ENCODE results near the gene NLGN1. TPM values are rescaled to one million over a fixed set of nuclear protein-coding genes. Genes with fewer than 3 reads are reported as not detected.
"Not testable (repeated sequence)": the region's sequence is repeated elsewhere in the genome, so short reads cannot be mapped to it uniquely, and the experiment has no call there.

The NLGN1 gene
- total and polyA plus RNA-seq, 9 of the 15 experiments (the other 6 are each of a cell fraction or from before 2014, with no cell fraction given), result under 0.01 to 0.01 TPM; not detected in 7

GRCh38 chr3:173594881-173595280, 197.3 kb downstream of the NLGN1 start:
- H3K36me3 ChIP-seq (ENCODE audit: control insufficient read depth, insufficient read depth, low read length); H3K79me2 ChIP-seq (ENCODE audit: control insufficient read depth, insufficient read depth, low read length); H3K27ac ChIP-seq (ENCODE audit: extremely low read depth, low read depth, low read length); H3K9me3 ChIP-seq (replicated peaks; ENCODE audit: control insufficient read depth, insufficient read depth, low read depth, low read length); ATAC-seq; POLR2A ChIA-PET; DNase-seq (ENCODE audit: extremely low read depth in 1 of 4, low spot score in 3 of 4); intact Hi-C loops (cut with micrococcal nuclease); BruUV-seq (replicated peaks); H4K20me1 ChIP-seq (replicated peaks; ENCODE audit: control insufficient read depth, insufficient read depth, low read length); H3K4me2 ChIP-seq (ENCODE audit: insufficient read depth, low read length); H3K4me1 ChIP-seq (replicated peaks in 1 of 2; ENCODE audit: control insufficient read depth in 2 of 2, insufficient read depth in 2 of 2, low read length in 2 of 2); H3K9ac ChIP-seq (ENCODE audit: insufficient read depth in 1 of 2, low read depth in 2 of 2, low read length in 2 of 2); H3K27me3 ChIP-seq (ENCODE audit: control insufficient read depth in 2 of 2, insufficient read depth in 2 of 2, low read length in 2 of 2); H2AFZ ChIP-seq (ENCODE audit: low read depth, low read length); FAIRE-seq; CTCF ChIA-PET (ENCODE audit: low intra/inter-chr PET ratio); H3K9me1 ChIP-seq (ENCODE audit: control insufficient read depth, insufficient read depth, low read length); in situ Hi-C loops (cut with MboI); H3K4me3 ChIP-seq: not testable (repeated sequence)
- 0% methylated on average over 3 of the region's 3 CpGs for WGBS (ENCODE audit: insufficient coverage, low coverage, missing lambda C conversion rate)

DNA sequence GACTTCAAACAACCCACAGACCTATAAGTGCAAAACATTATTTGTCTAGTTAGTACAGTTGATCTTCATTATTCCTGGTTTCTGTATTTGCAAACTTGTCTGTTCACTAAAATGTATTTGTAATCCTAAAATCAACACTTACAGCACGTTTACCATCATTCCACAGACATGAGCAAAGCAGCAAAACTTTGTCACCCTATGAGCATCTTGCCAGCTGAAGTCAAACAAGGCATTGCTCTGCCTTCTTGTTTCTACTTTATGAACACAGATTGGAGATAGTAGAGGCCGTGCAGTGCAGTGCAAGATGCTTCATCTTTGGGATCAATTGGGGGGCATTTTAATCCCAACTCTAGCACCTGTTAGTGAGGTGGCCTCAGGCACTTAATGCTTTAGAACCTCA, 202.1 kb downstream of the NLGN1 start:
- H3K9me1 ChIP-seq (ENCODE audit: control insufficient read depth, insufficient read depth, low read length), result no peaks in the 10 kb centered on the region
- no peak overlapping the region for H3K9ac ChIP-seq (ENCODE audit: insufficient read depth in 1 of 2, low read depth in 2 of 2, low read length in 2 of 2)
- no peak overlapping the region for H3K4me3 ChIP-seq
- POLR2A ChIA-PET, result no interaction called here
- H3K79me2 ChIP-seq (ENCODE audit: control insufficient read depth, insufficient read depth, low read length), result no peaks in the 10 kb centered on the region
- no TSS peak for BruUV-seq (replicated peaks)
- intact Hi-C loops (cut with micrococcal nuclease) (no loop called here), in situ Hi-C loops (cut with MboI) (no loop called here)
- no peak for FAIRE-seq
- no peak for ATAC-seq
- no peak for DNase-seq (ENCODE audit: extremely low read depth in 1 of 4, low spot score in 3 of 4)
- H3K27ac ChIP-seq (ENCODE audit: extremely low read depth, low read depth, low read length), result no peak overlapping the region
- no peaks in the 10 kb centered on the region for H4K20me1 ChIP-seq (replicated peaks; ENCODE audit: control insufficient read depth, insufficient read depth, low read length)
- peaks cover 2% of the 10 kb centered on the region; the same call in 1 of the 2 replicates for H3K9me3 ChIP-seq (replicated peaks; ENCODE audit: control insufficient read depth, insufficient read depth, low read depth, low read length)
- H3K4me1 ChIP-seq (replicated peaks in 1 of 2; ENCODE audit: control insufficient read depth in 2 of 2, insufficient read depth in 2 of 2, low read length in 2 of 2), result no peaks in the 10 kb centered on the region
- no peak overlapping the region for H3K4me2 ChIP-seq (ENCODE audit: insufficient read depth, low read length)
- H3K36me3 ChIP-seq (ENCODE audit: control insufficient read depth, insufficient read depth, low read length), result no peaks in the 10 kb centered on the region
- H2AFZ ChIP-seq (ENCODE audit: low read depth, low read length), result no peak overlapping the region
- no peaks in the 10 kb centered on the region for H3K27me3 ChIP-seq (ENCODE audit: control insufficient read depth in 2 of 2, insufficient read depth in 2 of 2, low read length in 2 of 2)
- 0% methylated on average over 2 of the region's 2 CpGs for WGBS (ENCODE audit: insufficient coverage, low coverage, missing lambda C conversion rate)
- CTCF ChIA-PET (ENCODE audit: low intra/inter-chr PET ratio), result no interaction called here
- TF ChIP-seq ZNF133 (CRISPR knock-in tag; IDR thresholded peaks at IDR 0.05) (no peak), SRSF9 (IDR thresholded peaks at IDR 0.05; ENCODE audit: borderline replicate concordance, low read depth, low read length) (no peak), E2F1 (CRISPR knock-in tag; IDR thresholded peaks at IDR 0.05) (no peak), ZNF57 (CRISPR knock-in tag; IDR thresholded peaks at IDR 0.05) (no peak), FOXM1 (IDR thresholded peaks at IDR 0.05; ENCODE audit: low read depth) (no peak), FOXM1 (CRISPR knock-in tag; IDR thresholded peaks at IDR 0.05; ENCODE audit: low read depth) (no peak), ZNF764 (CRISPR knock-in tag; IDR thresholded peaks at IDR 0.05; ENCODE audit: low read depth) (no peak), CREM (IDR thresholded peaks at IDR 0.05; ENCODE audit: low read depth) (no peak), HDAC3 (IDR thresholded peaks at IDR 0.05; ENCODE audit: borderline replicate concordance, partially characterized antibody) (no peak), JUN (IDR thresholded peaks at IDR 0.05; ENCODE audit: borderline replicate concordance, low read depth, low read length) (no peak), JUN (CRISPR knock-in tag; IDR thresholded peaks at IDR 0.05; ENCODE audit: borderline replicate concordance) (no peak), SP2 (IDR thresholded peaks at IDR 0.05; ENCODE audit: extremely low read depth, low read depth, low read length, poor library complexity, severe bottlenecking) (no peak)
- TF ChIP-seq, protein P1, sequence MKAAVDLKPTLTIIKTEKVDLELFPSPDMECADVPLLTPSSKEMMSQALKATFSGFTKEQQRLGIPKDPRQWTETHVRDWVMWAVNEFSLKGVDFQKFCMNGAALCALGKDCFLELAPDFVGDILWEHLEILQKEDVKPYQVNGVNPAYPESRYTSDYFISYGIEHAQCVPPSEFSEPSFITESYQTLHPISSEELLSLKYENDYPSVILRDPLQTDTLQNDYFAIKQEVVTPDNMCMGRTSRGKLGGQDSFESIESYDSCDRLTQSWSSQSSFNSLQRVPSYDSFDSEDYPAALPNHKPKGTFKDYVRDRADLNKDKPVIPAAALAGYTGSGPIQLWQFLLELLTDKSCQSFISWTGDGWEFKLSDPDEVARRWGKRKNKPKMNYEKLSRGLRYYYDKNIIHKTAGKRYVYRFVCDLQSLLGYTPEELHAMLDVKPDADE (conservative IDR thresholded peaks at IDR 0.05; ENCODE audit: control insufficient read depth, low read depth, low read length), result no peak
